Measurements from ENCODE around the gene FOXO3.

The FOXO3 gene

GRCh38 chr6:108592371-108593337 lies 31.9 kb downstream of the FOXO3 start:
- in situ Hi-C loops (cut with MboI; ENCODE audit: low sequenced_read_pairs): no loop called here

DNA sequence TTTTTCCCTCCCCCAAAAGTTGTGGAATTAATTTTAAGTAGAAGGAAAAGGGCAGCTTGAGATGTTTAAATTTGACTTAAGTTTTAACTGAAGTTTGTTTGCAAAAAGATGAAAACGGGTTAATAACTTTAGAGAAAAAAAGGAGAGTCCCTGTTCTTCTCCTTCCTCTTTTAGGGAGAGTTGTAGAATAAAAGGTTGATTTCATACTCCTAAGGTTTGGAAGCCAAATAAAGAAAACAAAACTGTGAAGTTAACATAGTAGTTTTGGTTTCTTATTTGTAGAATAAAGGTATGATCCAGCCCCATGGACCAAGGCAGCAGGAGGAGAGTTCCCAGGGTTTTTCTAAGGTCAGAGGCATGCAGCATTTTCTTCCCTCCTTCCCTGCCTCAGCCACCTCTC lies 33.4 kb downstream of the FOXO3 start:
- in situ Hi-C loops (cut with MboI; ENCODE audit: low sequenced_read_pairs): no loop called here

- in situ Hi-C loops (cut with MboI; ENCODE audit: low sequenced_read_pairs): no loop called here
Observed at GRCh38 chr6:108594640-108595039, 33.9 kb downstream of the FOXO3 start.

GRCh38 chr6:108596956-108597355 lies 36.2 kb downstream of the FOXO3 start:
- in situ Hi-C loops (cut with MboI; ENCODE audit: low sequenced_read_pairs): no loop called here

DNA sequence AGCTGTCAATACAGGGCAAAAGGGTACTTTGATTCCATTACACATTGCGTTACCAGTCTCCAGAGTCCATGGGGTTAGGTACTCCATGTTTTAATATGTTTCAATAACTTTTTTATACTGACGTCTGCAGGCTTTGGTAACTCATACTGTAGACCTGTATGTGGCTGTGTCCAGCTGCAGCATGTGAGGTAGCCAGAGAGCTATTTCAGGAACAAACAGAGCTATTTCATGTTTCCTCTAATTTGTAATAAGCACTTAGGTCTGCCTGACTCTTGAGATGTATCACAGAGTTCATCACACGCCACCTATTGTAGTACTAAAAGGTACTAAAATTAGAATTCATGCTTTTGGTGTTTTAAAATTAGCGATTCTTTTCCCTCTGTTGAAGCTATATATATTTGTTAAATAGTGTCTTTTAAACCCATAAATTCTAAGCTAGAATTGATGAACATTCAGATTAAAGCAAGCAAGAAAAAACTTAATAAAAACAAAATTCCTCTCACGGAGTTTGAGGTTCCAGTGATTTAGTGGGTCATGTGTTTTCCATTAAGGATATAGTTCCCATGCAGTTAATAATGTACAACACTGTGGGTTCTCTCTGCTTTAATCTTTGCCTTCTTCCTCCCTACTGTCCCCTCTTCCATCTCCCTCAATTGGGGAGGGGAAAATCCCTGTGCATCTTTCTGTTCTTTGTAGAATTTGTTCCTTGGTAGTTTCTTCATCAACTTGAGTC lies 37.0 kb downstream of the FOXO3 start:
- in situ Hi-C loops (cut with MboI; ENCODE audit: low sequenced_read_pairs): no loop called here

- in situ Hi-C loops (cut with MboI; ENCODE audit: low sequenced_read_pairs): no loop called here
Observed at GRCh38 chr6:108598305-108598863, 37.7 kb downstream of the FOXO3 start.

DNA sequence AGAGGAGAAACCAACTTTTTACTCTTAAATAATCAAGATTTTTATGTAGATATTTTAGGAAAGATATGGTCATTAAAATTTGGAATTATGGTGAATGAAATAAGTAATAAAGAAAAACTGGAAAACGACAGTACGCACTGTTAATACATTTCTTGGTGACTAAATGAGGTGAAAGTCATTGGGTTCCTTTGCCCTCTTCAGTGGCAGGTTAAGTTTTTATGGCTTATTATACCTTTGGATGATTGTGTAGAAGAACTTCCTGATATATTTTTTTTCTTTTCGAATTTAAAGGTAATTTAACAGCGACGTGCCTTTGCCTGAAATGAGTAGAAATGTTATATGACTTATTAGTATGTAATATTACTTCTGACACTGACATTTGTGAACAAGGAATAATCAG lies 43.4 kb downstream of the FOXO3 start:
- in situ Hi-C loops (cut with MboI; ENCODE audit: low sequenced_read_pairs): no loop called here

DNA sequence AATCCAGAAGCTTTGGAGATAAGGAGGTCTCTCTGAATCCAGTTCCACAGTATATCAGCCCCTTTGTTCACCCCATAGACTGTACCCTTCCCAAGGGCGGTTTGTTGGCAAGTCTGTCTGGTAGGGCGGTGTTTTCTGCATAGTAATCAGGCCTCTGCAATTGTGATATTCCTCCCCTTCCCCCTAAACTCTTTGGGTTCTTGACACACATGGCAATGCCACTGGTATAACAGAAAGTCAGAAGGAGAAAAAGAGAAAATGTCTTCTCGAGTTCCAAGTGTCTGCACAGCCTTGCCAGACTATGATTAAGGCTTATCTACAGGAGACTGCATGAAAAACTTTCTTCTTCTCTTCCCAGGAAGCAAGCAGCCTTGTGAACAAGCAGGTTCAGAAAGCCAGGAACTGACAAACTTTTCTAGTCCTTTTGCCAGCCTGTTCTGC lies 45.6 kb downstream of the FOXO3 start:
- in situ Hi-C loops (cut with MboI; ENCODE audit: low sequenced_read_pairs): no loop called here

DNA sequence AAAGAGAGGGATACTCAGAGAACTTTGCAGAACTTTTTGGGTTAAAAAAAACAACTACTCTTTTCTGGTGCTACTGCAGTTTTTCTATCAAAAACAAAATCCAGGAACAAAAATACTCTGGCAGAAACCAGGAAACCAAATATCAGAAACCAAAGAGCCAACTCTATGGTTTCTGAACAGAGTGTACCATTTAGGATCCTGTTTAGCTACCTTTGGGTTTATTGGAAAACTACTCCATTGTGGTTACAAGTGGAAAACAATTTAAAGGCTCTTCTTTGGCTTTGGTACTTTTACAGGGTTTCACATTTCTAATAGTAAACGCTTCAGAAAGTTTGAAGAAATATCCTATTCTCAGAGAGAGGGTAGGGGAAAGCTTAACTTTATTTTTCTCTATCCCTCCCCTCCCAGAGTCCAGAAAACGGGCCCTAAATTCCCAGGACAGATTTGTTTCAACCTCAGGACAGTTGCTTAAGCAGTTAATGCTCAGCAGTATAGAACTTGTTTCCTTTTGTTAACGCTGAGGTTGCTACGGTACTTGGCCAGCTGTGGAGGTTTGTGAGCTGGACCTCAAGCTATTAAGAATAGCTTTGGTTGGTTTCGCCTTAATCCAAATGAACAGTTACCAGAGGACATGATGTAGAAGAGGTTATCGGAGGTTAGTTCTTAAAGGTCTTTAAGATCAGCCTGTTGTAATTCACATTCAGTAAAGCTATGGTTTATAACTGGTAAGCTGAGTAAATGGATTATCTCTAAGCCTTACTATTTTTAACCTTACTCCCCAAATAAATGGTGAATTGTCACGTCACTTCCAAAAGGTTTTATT lies 47.9 kb downstream of the FOXO3 start:
- in situ Hi-C loops (cut with MboI; ENCODE audit: low sequenced_read_pairs): no loop called here

- in situ Hi-C loops (cut with MboI; ENCODE audit: low sequenced_read_pairs): no loop called here
Observed at GRCh38 chr6:108609276-108609769, 48.6 kb downstream of the FOXO3 start.

- in situ Hi-C loops (cut with MboI; ENCODE audit: low sequenced_read_pairs): no loop called here
Observed at GRCh38 chr6:108610270-108610839, 49.6 kb downstream of the FOXO3 start.

DNA sequence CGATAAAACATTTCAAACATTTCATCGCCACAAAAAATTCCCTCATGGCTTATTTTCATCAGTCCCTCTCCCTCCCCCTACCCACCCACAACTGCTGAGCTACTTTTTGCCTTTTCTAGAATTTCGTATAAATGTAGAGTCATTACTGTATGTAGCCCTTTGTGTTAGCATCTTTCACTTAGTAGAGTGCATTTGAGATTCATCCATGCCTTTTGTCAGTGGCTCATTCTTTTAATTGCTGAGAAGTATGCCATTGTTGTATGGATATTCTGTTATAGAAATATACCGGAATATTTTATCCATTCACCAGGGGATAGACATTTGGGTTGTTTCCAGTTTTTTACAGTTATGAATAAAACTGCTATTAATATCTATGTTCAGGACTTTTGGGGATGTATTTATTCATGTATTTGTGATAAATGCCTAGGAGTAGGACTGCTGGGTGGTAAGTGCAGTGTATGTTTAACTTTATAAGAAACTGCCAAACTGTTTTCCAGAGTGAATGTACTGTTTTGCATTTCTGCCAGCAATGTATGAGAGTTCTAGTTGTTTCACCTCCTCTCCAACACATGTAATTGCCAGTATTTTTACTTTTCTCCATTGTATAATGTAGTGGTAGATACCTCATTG lies 50.4 kb downstream of the FOXO3 start:
- in situ Hi-C loops (cut with MboI; ENCODE audit: low sequenced_read_pairs): no loop called here

DNA sequence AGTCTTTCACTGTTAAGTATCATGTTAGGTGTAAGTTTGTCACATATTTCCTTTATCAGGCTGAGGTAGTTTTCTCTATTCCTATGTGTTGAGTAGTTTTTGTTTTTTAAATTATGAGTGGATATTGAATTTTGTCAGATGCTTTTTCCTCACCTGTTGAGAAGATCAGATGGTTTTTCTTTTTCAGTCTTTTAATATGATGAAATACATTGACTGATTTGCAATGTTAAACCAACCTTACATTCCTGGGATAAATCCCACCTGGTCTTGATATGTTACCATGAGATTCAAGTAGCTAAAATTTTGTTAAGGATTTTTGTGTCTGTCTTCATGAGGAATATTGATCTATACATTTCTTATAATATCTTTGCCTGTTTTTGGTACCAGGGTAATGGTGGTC lies 52.1 kb downstream of the FOXO3 start:
- in situ Hi-C loops (cut with MboI; ENCODE audit: low sequenced_read_pairs): no loop called here

- in situ Hi-C loops (cut with MboI; ENCODE audit: low sequenced_read_pairs): no loop called here
Observed at GRCh38 chr6:108616544-108616943, 55.8 kb downstream of the FOXO3 start.

DNA sequence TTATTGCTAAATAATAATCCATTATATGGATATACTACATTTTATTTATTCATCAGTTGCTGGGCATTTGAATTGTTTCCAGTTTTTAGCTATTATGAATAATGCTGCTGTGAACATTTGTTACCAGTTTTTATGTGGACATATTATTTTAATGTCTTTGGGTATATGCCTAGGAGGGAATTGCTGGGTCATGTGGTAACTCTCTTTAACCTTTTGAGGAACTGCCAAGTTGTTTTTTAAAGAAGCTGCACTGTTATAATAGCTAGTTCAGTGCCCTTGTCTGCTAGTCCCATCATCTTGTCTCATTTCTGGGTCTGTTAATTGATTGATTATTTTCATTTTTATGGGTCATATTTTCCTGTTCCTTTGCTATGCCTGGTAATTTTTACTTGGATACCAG lies 56.3 kb downstream of the FOXO3 start:
- in situ Hi-C loops (cut with MboI; ENCODE audit: low sequenced_read_pairs): no loop called here

DNA sequence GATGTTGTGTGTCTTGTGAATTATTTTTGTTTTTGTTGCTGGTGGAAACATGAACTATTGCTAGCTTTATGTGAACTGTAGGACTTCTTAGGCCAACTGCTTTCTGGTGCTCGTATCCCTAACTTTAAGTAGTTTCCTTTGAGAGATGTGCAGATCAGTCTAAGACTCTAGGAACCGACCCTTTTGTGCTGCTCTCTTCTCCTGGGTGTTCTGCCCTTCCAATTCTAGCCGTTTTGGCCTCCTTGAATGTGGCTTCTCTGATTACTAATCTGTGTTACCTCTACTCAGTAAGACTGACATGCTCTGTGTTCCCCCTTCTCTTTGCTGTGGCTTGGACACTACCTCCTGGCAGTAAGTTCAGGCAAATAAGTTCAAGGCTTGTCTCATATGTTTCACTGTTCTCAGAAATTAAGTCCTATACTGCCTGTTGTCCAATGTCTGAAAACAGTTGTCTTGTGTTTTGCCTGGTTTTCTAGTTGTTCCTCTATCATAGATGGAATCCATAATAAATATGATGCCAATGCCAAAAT lies 58.0 kb downstream of the FOXO3 start:
- in situ Hi-C loops (cut with MboI; ENCODE audit: low sequenced_read_pairs): no loop called here

- in situ Hi-C loops (cut with MboI; ENCODE audit: low sequenced_read_pairs): no loop called here
Observed at GRCh38 chr6:108619431-108620197, 58.9 kb downstream of the FOXO3 start.

- in situ Hi-C loops (cut with MboI; ENCODE audit: low sequenced_read_pairs): no loop called here
Observed at GRCh38 chr6:108621117-108621516, 60.4 kb downstream of the FOXO3 start.
